ENCODE results near the gene VILL. TPM values are rescaled to one million over a fixed set of nuclear protein-coding genes. Genes with fewer than 3 reads are reported as not detected.

VILL gene
- polyA plus RNA-seq, 1 donor: 9.9 TPM

- DNase-seq: no peak
Measured at GRCh38 chr3:38016847-38017444, 26.4 kb downstream of the VILL start.

- DNase-seq: no peak
Measured at GRCh38 chr3:38017445-38018295, 27.1 kb downstream of the VILL start.

- DNase-seq: no peak
Measured at GRCh38 chr3:38018296-38019266, 28.0 kb downstream of the VILL start.

GRCh38 chr3:38019658-38020341 lies 29.2 kb downstream of the VILL start:
- DNase-seq: no peak

- no peak for DNase-seq
Measured at GRCh38 chr3:38020342-38020726, 29.7 kb downstream of the VILL start.

GRCh38 chr3:38021196-38021595 lies 30.6 kb downstream of the VILL start:
- DNase-seq: no peak

GRCh38 chr3:38022301-38022700 lies 31.7 kb downstream of the VILL start:
- no peak for DNase-seq

GRCh38 chr3:38022896-38023709 lies 32.5 kb downstream of the VILL start:
- DNase-seq: no peak

- DNase-seq: no peak
Measured at GRCh38 chr3:38026856-38027255, 36.3 kb downstream of the VILL start.

- no peak for DNase-seq
Measured at GRCh38 chr3:38027466-38028465, 37.2 kb downstream of the VILL start.

GRCh38 chr3:38028621-38029361 lies 38.2 kb downstream of the VILL start:
- DNase-seq: no peak

GRCh38 chr3:38029400-38030125 lies 39.0 kb downstream of the VILL start, which contains the start of gene PLCD1:
Gene PLCD1 (minus strand): TSS chr3:38029642. CDS start chr3:38029539, 103 bp downstream.
- peak; percentile 86 for DNase-seq

GRCh38 chr3:38030126-38031021 lies 39.8 kb downstream of the VILL start:
- DNase-seq: no peak

- no peak for DNase-seq
Measured at GRCh38 chr3:38031022-38031994, 40.7 kb downstream of the VILL start.

- DNase-seq: no peak
Measured at GRCh38 chr3:38032328-38032865, 41.8 kb downstream of the VILL start.

All from left kidney (tissue), 2 donors.